ENCODE data around the gene RAP1GAP. TPM values are rescaled to one million over a fixed set of nuclear protein-coding genes. Genes with fewer than 3 reads are reported as not detected.

The RAP1GAP gene
- total and polyA plus RNA-seq, 2 of the 13 experiments (the other 11 are each of a cell fraction or from before 2014, with no cell fraction given), result 11.9 to 37.5 TPM

DNA sequence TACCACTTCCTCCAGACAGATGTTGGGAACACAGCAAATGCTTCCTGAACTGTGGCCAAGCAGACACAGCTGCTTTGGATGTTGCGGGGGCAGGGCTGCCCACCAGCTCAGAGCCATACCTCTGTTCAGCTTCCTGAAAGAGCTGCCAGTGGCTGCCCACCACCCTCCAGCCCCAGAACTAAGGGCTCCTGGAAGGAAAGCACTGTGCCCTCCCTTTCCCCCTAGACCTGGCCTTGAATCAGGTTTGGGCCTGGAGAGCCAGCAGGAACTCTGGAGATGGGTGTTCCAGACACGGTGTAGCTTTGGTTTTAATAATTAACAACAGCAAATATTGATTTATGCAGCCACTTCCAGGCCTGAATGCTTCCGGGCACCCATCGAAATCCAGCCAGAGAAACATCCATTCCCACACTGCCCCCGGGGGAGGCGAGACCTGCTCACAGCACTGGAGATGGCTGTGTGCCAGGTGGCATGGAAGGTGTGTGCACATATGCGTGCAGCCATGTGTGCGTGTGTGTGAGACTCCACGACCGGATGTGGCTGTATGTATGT is 45.7 kb downstream of the RAP1GAP start (continued):
- TF ChIP-seq ZSCAN20 (CRISPR knock-in tag; IDR thresholded peaks at IDR 0.05; ENCODE audit: borderline replicate concordance), result no peak
- peak; percentile 83 for TF ChIP-seq BCL6 (CRISPR knock-in tag; IDR thresholded peaks at IDR 0.05)
- peak; percentile 94 for TF ChIP-seq HDAC2 (CRISPR knock-in tag; IDR thresholded peaks at IDR 0.05)
- TF ChIP-seq NFE2L1 (CRISPR knock-in tag; IDR thresholded peaks at IDR 0.05; ENCODE audit: borderline replicate concordance), result no peak
- no peak for TF ChIP-seq HNRNPK (IDR thresholded peaks at IDR 0.05; ENCODE audit: low read depth, low read length, poor library complexity, severe bottlenecking)
- TF ChIP-seq KDM6A (CRISPR knock-in tag; IDR thresholded peaks at IDR 0.05; ENCODE audit: low read depth), result peak; percentile 41; the same call in 1 of the 2 replicates
- TF ChIP-seq ZNF589 (CRISPR knock-in tag; conservative IDR thresholded peaks at IDR 0.05), result peak; percentile 58; the same call in 1 of the 2 replicates
- TF ChIP-seq AGO1 (IDR thresholded peaks at IDR 0.05; ENCODE audit: low read depth, low read length, poor library complexity, severe bottlenecking), result no peak
- TF ChIP-seq NFIB (CRISPR knock-in tag; IDR thresholded peaks at IDR 0.05; ENCODE audit: borderline replicate concordance), result no peak
- peak; percentile 76 for TF ChIP-seq MTERF4 (CRISPR knock-in tag; IDR thresholded peaks at IDR 0.05)
- TF ChIP-seq ZFP1 (CRISPR knock-in tag; IDR thresholded peaks at IDR 0.05), result 0 out of 2 replicates have a peak, but pooled peaks have one; percentile 53
- no peak for TF ChIP-seq ZBTB1 (CRISPR knock-in tag; IDR thresholded peaks at IDR 0.05; ENCODE audit: borderline replicate concordance)
- no peak for TF ChIP-seq ZNF670 (CRISPR knock-in tag; IDR thresholded peaks at IDR 0.05; ENCODE audit: borderline replicate concordance)
- TF ChIP-seq ZFP36 (IDR thresholded peaks at IDR 0.05; ENCODE audit: borderline replicate concordance, low read depth, low read length, partially characterized antibody), result no peak
- peak; percentile 74; the same call in 1 of the 2 replicates for TF ChIP-seq DPF2 (CRISPR knock-in tag; IDR thresholded peaks at IDR 0.05; ENCODE audit: borderline replicate concordance, low read depth)
- TF ChIP-seq HNRNPUL1 (IDR thresholded peaks at IDR 0.05; ENCODE audit: low read depth, low read length), result no peak
- peak; percentile 77 for TF ChIP-seq NCOA2 (CRISPR knock-in tag; IDR thresholded peaks at IDR 0.05)
- no peak; the same call in 1 of the 2 replicates for TF ChIP-seq ZNF263 (CRISPR knock-in tag; IDR thresholded peaks at IDR 0.05)
- TF ChIP-seq HHEX (CRISPR knock-in tag; IDR thresholded peaks at IDR 0.05), result 0 out of 2 replicates have a peak, but pooled peaks have one; percentile 14
- peak; percentile 68; the same call in 1 of the 2 replicates for TF ChIP-seq ZNF350 (CRISPR knock-in tag; IDR thresholded peaks at IDR 0.05; ENCODE audit: borderline replicate concordance, low read depth)
- no peak for TF ChIP-seq ZNF597 (CRISPR knock-in tag; IDR thresholded peaks at IDR 0.05)
- 0 out of 2 replicates have a peak, but pooled peaks have one; percentile 12 for TF ChIP-seq ZNF335 (CRISPR knock-in tag; IDR thresholded peaks at IDR 0.05)
- TF ChIP-seq CREM (IDR thresholded peaks at IDR 0.05), result peak; percentile 31; the same call in 1 of the 2 replicates
- TF ChIP-seq CREM (CRISPR knock-in tag; IDR thresholded peaks at IDR 0.05), result no peak
- TF ChIP-seq POGK (CRISPR knock-in tag; conservative IDR thresholded peaks at IDR 0.05), result peak; percentile 88
- TF ChIP-seq MAZ (IDR thresholded peaks at IDR 0.05; ENCODE audit: borderline replicate concordance, low read depth, low read length), result 0 out of 2 replicates have a peak, but pooled peaks have one; percentile 49
- TF ChIP-seq MAZ (CRISPR knock-in tag; IDR thresholded peaks at IDR 0.05; ENCODE audit: low read depth), result peak; percentile 66; the same call in 1 of the 2 replicates
- TF ChIP-seq DRAP1 (CRISPR knock-in tag; IDR thresholded peaks at IDR 0.05), result peak; percentile 48; the same call in 1 of the 2 replicates

All from HepG2 (cell line).